Ishikawa (cell line): ENCODE results near the gene MAGI2.

Source experiments
- CREB1 ChIP-seq: IDR thresholded peaks from 2 replicates; pipeline ENCODE4 v1.6.1; 2012; ENCODE audit warnings: low read depth
- NFIC ChIP-seq: IDR thresholded peaks from 2 replicates; pipeline ENCODE4 v1.6.1; 2012

- no peak for TF ChIP-seq NFIC
- no peak for TF ChIP-seq CREB1
Measured at GRCh38 chr7:78607099-78607498, 846.4 kb downstream of the MAGI2 start.
